ENCODE results near the gene NDUFAF4.

The NDUFAF4 gene

DNA sequence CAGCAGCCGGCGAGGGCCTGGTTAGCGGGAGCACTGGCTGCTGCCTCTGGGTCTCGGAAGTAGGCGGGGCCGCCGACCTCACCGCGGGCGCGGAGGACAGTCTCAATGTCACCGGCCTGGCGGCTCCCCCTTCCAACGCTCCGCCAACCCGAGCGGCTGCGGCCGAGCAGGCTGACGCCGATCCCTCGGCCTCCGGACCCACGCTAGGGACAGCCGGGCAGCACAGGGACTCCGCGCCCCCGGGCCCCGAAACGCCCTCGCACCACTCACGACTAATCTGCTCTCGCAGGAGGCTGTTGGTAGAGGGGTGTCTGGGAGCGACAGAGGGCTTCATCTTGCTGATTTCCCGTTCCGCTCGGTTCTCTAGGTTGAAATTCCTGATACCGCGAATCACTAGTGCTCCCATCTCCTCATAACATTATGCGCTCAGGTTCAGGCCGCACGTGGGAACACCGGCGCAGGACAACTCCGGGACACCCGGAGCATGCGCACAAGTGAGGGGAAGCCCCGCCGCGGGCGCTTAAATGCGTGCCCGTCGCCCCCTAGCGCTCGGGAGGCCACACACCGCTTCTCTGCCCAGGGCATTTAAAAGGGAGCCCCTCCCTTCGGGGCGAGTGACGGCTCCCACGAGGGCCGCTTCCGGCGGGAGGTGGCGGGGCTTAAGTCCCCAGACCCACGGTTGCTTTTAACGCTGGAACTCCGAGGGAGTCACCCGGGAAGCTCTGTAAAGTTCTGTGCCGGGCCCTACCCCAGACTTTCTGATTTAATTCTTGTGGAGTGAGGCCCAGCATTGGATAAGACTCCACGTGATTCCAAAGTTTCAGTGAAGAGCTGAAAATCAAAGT is at the start of gene NDUFAF4:
NDUFAF4 (minus strand) TSS at position 496 of the 845 bp plus-strand sequence; CDS start at position 406, 90 bp downstream.
- peak; percentile 88 for DNase-seq

DNA sequence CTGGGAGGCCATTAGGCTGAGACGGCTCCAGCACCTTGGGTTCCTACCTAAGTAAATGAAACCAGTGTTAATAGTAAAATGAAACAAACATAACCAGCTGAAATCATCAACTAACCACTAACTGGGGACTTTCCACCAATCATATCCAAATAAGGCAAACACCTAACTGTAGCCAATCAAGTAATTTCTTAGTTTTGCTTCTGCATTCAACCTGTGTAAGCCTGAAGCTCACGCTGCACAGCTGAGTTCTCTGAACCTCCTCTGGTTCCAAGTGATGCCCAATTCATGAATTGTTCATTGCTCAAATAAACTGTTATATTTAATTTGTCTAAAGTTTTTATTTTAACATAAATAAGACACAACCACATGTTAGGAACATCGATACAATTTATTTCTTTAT is 49.4 kb upstream of the NDUFAF4 start:
- DNase-seq = no peak

DNA sequence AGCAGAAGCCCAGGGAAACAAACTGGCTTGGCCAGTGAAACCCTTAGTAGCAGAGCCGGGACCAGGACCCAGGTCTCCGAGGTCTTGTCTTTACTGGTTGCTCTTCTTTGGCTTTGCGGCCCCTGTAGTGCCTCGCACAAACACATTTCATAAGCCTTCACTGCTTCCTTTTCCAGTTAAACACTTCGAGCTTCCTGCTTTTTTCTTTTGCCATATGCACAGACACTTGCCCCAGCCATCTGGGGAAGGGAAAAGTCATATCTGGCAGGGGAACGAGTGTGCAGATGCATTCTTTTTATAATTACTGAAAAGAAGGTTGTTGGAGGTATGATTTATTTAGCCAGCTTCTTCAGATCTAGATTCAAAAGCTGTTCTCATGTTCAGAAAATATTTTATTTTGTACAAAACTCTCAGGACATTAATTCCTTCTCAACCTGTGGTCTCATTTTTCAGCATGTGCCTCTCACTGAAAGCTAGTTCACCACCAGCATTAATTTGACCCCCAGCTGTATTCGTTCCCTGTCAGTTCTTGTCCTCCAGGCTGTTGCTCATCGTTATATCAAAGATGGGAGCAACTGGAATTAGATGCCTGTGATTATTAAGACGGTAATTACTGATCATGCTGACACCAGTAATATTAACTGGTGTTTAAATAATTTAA is 46.0 kb upstream of the NDUFAF4 start:
- DNase-seq = peak; percentile 21

DNA sequence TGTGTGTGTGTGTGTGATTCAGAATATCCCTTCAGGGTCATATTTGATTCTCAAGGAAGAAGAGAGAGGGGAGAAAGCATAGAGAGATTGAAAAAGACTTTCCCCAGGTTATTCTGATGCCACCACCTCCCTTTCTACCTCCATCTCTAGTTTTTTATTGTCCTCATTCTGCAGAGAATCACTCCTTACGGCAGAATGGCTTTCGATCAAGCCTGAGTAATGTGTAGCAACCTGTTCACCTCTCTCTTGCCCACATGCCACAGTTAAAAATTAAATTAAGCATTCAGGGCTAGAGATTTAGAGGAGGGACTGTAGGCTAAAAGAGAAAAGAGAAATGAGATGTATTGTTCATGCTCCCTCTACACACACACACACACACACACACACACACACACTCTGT is 45.0 kb upstream of the NDUFAF4 start:
- DNase-seq = no peak

DNA sequence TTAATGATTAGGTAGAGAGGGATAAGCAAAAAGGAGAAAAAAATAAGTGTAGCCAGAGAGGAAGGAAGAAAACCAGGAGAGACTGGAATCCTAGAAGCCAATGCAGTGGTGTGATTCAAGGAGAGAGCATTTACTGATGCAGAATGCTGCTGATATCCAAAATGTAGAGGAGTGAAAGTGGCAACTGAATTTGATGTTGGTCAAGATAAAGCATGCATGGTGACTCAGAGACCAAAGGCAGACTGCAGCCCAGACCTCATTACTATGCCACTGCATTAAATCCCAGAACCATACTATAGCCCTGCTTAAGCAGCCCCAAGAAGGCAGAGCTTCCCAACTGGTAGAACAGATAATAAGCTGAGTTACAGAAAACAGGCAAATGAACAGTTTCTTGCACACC is 42.6 kb upstream of the NDUFAF4 start:
- DNase-seq = no peak

DNA sequence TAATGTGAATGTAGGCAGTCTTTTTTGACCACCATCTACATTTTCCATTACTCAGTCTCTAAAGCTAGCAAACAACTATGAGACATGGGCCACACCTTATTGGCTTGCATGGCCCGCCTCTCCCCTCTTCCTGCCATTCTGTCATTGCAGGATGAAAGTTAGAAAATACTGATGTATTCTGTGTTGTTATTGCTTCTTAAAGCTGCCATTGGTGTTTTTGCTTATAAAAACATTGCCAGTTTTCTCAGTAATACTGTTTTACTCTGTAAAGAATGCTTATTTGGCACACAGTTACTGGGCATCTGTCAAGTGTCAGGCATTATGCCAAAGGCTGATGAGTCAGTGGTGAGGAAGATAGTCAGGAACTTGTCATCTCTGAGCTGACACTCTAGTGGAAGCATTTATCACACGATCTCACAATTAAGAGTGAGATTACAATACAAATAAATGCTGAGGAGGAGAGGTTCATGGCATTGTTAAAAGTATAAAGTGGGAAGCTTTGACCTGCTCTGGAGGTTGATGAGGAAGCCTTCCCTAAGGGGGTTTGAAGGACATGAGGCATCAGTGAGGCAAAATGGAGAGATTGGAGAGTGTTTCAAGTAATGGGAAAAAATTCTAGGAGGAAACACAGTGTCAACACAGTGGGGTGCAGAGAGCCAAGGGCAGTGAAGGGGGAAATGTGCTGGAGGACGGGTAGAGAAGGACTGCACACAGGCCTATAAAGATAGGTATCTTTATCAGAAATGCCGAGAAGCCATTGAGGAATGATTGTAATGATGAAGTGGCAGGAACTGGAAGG is 41.5 kb upstream of the NDUFAF4 start:
- DNase-seq = peak; percentile 33

DNA sequence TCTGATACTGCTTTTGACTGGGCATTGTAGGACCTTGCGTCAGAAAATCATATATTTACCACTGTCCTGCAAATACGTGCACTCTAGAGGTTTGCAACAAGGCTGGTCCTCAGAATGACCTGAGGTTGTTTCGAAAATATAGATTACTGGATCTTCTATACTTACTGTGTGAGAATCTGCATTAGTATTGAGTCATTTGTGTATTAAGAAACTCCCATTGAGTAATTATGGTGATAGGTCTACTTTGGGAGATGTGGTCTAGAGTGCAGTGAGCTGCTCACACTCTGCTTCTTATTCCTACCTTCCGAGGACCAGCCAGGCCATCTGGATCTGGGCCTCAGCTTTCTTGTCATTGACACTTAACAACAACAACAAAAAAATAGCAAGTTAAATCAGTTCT is 36.4 kb upstream of the NDUFAF4 start:
- no peak for DNase-seq

DNA sequence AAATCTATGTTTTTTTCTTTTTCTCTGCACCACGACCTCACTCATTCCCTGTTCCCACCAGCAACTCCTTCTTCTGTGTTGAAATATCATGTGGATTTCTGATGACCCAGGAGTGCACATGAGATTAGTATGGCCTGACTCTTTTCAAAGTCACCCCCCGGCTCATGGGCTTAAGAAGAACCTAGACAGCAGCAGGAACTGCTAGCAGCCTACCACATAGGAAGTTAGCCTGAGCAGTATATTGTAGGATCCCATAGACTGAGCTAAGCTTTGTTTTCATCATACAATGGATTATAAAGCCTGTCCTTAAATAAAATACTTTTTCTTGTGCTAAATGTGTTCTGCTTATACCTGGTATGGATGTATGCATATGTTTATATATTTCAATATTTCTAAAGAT is 33.5 kb upstream of the NDUFAF4 start:
- DNase-seq = no peak

DNA sequence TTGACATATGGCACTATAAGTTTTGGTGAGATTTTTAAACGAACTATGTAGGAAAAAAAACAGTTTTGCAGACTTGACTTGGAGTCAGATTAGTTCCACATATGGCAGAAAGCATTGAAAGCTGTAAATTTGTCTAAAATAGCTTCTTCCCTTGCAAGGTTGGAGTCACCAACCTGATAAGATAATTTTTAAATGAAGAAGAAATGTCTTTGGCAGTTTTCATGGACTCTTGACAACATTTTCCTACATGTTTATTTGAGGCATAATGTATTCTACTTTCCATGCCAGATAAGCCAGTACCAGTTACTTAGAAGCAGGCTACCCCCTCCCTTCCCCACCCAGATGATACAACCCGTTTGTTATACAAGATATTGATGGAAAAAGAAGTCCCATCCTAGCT is 32.0 kb upstream of the NDUFAF4 start:
- no peak for DNase-seq

DNA sequence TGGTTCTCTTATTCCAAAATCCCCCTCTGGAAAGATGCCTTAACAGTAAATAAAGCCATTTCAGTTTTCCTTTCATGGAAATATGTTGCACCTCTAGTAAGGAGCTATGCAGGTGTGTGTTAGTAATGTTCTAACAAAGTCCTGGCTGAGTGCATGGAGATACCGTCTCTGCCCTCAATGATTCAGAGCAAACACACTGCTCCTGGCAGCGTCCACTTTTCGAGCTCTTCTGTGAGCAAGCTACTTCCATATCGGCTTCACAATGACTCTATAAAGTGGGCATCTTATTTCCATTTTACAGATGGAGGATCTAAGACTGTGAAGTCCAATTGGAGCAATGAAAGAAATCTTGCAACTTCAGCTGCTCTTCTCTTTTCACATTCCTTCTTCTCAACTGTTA is 30.0 kb upstream of the NDUFAF4 start:
- no peak for DNase-seq

DNA sequence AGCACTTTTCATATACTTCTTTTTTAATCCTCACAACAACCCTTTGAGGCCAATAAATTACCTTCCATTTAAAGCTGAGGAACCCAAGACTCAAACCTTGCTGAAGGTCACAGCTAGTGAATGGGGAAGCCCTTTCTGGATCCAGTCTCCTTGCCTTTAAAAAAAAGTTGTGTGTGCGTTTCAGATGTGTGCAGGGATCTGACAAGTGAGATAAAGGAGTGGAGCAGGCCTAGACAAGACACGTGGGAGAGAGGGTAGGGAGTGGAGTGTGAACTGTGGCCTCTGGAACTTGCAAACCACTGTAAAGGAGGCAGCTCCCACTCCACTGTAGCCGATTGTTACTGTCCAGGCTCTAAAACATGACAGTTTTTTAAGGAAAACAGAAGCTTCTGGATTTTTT is 28.7 kb upstream of the NDUFAF4 start:
- no peak for DNase-seq

DNA sequence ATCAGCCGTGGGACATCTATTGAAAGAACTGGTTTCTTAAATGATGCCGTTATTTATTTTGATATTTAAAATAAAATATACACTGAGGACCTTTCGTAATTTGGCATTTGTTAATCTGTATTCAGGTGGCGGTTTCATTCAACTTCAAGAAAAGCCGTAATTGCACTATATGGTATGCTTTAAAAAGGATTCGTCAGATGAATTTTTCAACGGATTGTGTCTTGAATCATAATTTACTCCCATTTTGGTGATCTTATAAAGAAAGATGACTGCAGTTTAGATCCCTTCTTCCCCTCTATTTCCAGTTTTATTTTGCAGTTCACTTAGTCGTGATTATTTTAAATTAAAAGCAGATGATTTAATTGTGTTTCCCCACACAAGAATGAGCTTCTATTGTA is 27.6 kb upstream of the NDUFAF4 start:
- no peak for DNase-seq

DNA sequence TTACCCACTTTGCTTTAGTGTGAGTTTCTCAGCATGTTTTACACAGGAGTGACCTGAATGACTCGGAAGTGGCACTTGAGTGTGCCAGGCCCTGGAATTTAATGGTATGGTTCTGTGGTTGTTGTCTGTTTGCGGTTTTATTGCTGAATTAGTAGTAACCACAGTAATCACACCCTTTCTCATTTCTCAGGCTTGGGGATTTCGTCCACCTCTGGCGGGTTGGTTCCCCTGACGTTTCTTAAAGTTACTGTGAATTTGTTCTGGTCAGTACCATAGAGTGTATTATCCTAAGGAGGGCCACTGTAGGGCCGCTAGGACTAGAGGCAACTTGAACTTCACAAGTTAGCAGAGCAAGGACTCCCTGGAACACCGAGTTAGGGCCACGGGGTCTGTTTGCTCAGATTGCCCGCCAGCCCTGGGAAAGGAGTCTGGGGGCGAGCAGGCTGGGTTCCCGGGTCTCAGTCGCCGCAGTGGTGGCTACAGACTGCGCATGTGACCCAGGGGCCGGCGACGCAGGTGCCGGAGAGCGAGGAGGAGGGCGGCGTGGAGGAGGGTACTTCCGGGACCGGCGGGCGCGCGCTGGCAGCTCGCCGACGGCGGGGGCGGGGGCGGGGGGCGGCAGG is 26.3 kb upstream of the NDUFAF4 start:
- peak; percentile 63 for DNase-seq

DNA sequence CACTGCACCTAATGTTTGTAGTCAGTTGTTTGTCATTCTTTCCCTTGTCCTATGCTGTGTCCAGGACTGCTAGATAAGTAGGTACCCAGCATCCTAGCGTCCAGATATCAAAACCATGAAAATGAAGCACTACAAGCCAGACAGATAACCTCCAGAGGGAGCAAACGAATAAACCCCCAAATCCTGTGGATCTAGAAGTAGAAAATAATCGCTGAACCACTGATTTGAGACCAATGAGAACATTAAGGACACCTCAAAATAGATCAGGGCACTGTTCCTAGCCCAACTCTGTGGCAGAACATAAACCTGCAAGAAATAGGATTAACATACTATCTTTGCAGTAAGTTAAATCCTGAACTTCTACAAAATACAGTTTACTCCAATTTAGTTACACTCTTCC is 25.7 kb upstream of the NDUFAF4 start:
- no peak for DNase-seq

DNA sequence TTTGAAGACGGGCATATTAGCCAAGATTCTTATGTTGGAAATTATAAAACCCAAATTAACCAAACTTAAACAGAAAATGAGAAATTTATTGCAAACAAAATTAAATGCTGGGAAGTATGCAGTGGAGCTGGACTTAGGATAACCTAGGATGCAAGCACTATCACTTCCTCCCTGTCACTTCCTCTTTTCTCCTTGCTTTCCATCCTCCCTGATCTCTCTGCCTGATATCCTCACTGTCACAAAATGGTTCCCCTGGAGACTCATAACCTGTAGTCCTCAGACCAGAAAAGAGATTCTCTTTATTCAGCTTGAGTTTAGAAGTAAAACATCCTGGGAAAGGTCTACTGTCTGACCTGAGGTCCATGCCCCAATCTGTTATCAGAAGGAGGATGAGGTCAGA is 19.4 kb upstream of the NDUFAF4 start:
- no peak for DNase-seq

DNA sequence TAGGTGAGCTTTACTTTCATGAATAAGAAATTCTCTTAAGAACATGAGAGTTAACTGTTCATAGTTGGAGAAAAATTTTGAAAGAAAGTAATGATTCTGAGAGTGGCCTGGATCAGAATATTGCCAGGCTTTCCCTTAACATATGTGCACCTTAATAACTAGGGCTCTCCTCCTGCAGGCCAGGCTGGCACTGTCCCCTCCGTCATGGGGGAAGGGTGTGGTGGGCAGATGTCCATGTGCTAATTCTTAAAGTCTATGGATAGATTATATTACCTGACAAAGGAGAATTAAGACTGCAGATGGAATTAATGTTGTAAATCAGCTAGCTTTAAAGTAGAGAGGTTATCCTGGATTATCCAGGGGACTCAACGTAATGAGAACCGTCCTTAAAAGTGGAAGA is 15.9 kb upstream of the NDUFAF4 start:
- no peak for DNase-seq

DNA sequence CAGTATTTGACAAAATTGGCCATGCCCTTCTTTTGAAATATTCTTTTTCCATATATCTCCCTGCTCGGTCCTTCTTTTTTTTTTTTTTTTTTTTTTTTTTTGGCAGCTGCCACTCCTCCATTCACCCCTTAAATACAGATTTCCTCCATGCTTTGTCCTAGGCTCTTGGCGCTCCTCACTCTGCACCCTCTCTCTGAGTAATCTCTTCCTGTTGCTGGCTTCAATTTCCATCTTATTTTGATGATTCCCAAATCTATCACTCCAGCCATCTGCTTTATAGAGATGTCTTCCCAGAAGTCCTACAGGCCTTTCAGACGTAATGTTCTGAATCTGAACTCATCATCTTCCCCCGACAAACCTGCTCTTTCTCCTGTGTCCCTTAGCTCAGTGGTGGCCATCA is 14.1 kb upstream of the NDUFAF4 start:
- DNase-seq = no peak

DNA sequence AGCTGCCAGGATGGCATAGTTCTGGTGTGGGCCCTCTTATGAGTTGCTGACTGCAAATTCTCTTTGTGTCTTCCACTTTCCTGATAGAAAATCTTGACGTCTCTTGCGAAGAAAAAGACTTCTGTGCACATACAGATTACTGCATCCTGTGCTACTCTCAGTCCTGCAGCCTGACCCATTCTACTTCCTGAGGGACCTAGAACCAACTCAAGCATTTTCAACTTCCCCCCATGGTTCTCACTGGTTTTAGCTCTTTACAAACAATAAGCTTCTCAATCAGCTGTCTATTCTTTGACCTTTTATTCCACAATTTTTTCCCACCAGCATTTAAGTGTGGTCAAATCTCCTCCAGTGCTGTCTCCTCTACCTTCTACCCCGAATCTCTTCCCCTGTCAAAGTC is 13.5 kb upstream of the NDUFAF4 start:
- DNase-seq = no peak

DNA sequence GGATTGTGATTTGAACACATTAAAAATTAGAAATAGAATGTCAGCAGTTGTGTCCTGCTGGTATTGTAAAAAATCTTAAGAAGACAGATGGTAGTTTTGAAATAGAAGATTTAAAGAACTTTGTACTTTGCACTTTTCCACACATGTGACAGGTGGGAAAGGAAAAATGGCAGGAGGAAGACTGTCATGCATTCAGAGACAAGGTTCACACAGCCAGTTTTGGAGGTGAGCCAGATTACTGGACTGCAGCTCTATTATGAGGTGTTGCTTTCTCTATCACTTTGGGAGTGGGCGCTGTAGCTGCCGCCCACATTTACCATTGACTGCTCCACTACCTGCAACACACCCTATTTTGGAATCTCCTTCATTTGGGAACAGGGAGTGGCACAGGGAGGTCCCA is 12.1 kb upstream of the NDUFAF4 start:
- DNase-seq = no peak

DNA sequence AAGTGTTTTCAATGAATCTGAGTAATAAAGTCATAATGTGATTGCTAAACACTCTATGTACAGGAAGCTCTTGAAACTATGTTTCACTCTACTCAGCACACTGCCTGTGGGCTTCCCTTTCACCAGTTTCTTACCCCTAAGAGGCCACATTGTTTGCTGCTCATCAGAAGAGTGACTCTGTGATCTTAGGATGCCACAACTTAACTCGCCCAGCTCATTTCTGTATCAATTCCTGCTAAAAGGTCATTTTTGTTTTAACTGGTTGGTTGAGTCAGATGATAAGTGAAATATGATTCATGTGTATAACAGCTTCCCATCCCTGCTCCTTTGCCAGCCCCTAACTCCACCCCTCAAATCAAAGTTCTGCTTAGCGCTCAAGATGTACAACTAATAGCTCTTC is 9.8 kb upstream of the NDUFAF4 start:
- DNase-seq = no peak

DNA sequence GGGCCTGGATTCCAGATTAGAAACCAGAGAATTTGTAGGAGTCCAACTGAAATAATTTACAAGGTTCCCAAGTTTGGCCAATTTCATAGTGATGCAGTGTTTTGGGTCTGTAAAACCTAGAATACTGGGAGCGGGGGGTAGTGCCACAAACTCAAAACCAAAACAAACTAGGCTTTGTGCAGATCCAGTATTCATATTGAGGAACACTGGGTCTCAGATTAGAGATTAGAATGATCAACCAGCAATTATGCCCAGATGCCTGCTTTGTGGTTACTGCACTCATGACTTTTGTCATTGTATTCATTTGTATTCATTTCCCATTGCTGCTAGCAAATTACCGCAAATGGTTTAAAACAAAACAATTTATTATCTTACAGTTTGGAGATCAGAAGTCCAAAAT is 3.2 kb upstream of the NDUFAF4 start:
- no peak for DNase-seq

DNA sequence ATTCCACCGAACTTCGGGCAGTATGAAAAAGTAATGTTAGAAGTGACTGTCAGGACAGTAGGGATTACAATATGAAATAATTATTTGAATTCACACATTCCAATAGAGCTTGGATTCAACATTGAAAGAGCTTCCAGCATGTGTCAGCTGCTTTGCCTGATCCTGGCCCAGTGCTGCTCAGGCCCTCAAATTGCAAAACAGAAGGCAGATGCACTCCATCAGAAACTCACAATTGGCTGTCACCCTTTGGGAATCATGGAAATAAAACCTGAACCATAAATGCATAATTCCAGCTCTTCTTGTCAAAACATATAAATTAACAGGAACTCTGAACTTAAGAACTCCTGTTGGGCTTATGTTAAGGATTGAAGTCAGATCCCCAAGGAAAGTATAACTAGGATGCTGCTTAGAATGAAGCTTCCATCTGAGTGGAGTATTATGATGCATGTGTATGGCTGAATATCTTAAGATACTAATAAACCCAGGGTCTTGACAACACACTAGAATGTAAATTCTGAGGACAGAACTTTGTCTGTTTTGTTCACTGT is 1.8 kb upstream of the NDUFAF4 start:
- no peak for DNase-seq

DNA sequence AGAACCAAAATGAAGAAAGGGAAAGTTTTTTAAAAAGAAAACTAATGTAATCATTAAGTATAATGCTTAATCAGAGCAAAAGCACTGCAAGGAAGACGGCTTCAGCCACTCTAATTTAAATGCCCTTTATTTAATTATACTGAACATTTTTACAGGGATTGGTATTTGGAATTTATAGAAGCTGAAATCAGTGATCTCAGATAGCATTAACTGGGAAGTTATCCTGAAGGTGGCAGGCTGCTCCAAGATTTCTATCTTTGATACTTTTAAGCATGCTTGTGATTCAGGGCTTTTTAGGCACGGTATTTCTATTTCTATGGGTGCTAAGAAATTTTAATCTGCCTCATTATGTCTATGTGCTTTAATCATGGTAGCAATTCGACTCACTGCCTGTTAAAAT is 1.3 kb upstream of the NDUFAF4 start:
- peak; percentile 14 for DNase-seq

Data from DMS 273 treated with DMSO at 0.1 percent for 48 hours (cell line).